Measurements from ENCODE around the gene ZFAND2B. TPM values are rescaled to one million over a fixed set of nuclear protein-coding genes. Genes with fewer than 3 reads are reported as not detected.
A peak's percentile ranks its signal among the peaks of the same experiment; 100 is the strongest.

Gene ZFAND2B
- 10 to 100 TPM; 51.4 to 56.7 TPM for total RNA-seq

- peaks cover 52% of the 10 kb centered on the region for H3K4me1 Mint-ChIP-seq
- H3K4me3 Mint-ChIP-seq, result peak within 1 kb of the TSS; percentile 79
- DNase-seq, result peak; percentile 96
- no peaks in the 10 kb centered on the region for H3K27me3 Mint-ChIP-seq
- H3K9me3 Mint-ChIP-seq, result peaks cover 7% of the 10 kb centered on the region
- CTCF ChIA-PET, result interaction anchor here (0.5 to 4.1 kb wide), 19 partner anchors 10 to 547 kb away, joined by 3 to 18 read pairs (median 5); partner anchors contain the start of genes ABCB6, CNPPD1, DNAJB2 and NHEJ1
- H3K36me3 Mint-ChIP-seq (ENCODE audit: low read depth), result peaks cover 27% of the 10 kb centered on the region
- POLR2A ChIA-PET, result interaction anchor here (0.7 to 5.0 kb wide), 21 partner anchors 9 to 391 kb away, joined by 3 to 160 read pairs (median 7); partner anchors contain the start of genes ABCB6, ANKZF1, ATG9A and CNPPD1
- H3K27ac Mint-ChIP-seq, result peak within 1 kb of the TSS; percentile 88
Observed at GRCh38 chr2:219206328-219207133, at the start of gene ZFAND2B. Gene ZFAND2B, plus strand, starts transcription at chr2:219206782. Its CDS starts 206 bp downstream, at chr2:219206988.

GRCh38 chr2:219157396-219157795 lies 49.2 kb upstream of the ZFAND2B start:
- Mint-ChIP-seq H3K4me1 (peaks cover 20% of the 10 kb centered on the region), H3K36me3 (ENCODE audit: low read depth) (peaks cover 12% of the 10 kb centered on the region), H3K4me3 (no peak overlapping the region), H3K27me3 (no peaks in the 10 kb centered on the region), H3K9me3 (no peaks in the 10 kb centered on the region), H3K27ac (no peak overlapping the region)
- POLR2A ChIA-PET, result interaction anchor here (3.7 kb wide), 1 partner anchor 96 kb away, joined by 22 read pairs; the partner anchor contains the start of genes TUBA4A and TUBA4B
- CTCF ChIA-PET, result interaction anchor here (0.6 to 9.4 kb wide), 14 partner anchors 24 to 231 kb away, joined by 3 to 122 read pairs (median 4); partner anchors contain the start of genes ANKZF1, ATG9A and DNAJB2
- no peak for DNase-seq

- Mint-ChIP-seq H3K4me3 (no peak overlapping the region), H3K27me3 (no peaks in the 10 kb centered on the region), H3K27ac (no peak overlapping the region), H3K9me3 (no peaks in the 10 kb centered on the region), H3K4me1 (peaks cover 20% of the 10 kb centered on the region), H3K36me3 (ENCODE audit: low read depth) (peaks cover 12% of the 10 kb centered on the region)
- ChIA-PET POLR2A (interaction anchor here (1.0 to 5.0 kb wide), 5 partner anchors 19 to 137 kb away, joined by 3 to 26 read pairs (median 15); partner anchors contain the start of genes ANKZF1, ATG9A, CNPPD1 and DNAJB2), CTCF (interaction anchor here (0.7 to 9.4 kb wide), 10 partner anchors 48 to 178 kb away, joined by 3 to 122 read pairs (median 15); partner anchors contain the start of genes DNAJB2 and ZFAND2B)
- DNase-seq, result no peak
Observed at GRCh38 chr2:219158025-219158424, 48.6 kb upstream of the ZFAND2B start.

GRCh38 chr2:219158586-219158985 lies 48.0 kb upstream of the ZFAND2B start:
- Mint-ChIP-seq H3K9me3 (no peaks in the 10 kb centered on the region), H3K36me3 (ENCODE audit: low read depth) (peaks cover 9% of the 10 kb centered on the region), H3K27me3 (no peaks in the 10 kb centered on the region), H3K4me1 (peaks cover 20% of the 10 kb centered on the region), H3K27ac (no peak overlapping the region), H3K4me3 (no peak overlapping the region)
- ChIA-PET POLR2A (interaction anchor here (1.0 to 5.0 kb wide), 9 partner anchors 18 to 136 kb away, joined by 3 to 26 read pairs (median 4); partner anchors contain the start of genes ANKZF1, ATG9A, CNPPD1 and DNAJB2), CTCF (interaction anchor here (0.5 to 9.4 kb wide), 19 partner anchors 8 to 306 kb away, joined by 3 to 122 read pairs (median 5); partner anchors contain the start of genes CNPPD1, DNAJB2, TUBA4B and ZFAND2B)
- DNase-seq, result no peak

- Mint-ChIP-seq H3K27me3 (no peaks in the 10 kb centered on the region), H3K27ac (peak overlapping the region; percentile 86), H3K4me3 (peak overlapping the region; percentile 88), H3K4me1 (peaks cover 20% of the 10 kb centered on the region), H3K36me3 (ENCODE audit: low read depth) (peaks cover 9% of the 10 kb centered on the region), H3K9me3 (no peaks in the 10 kb centered on the region)
- ChIA-PET POLR2A (interaction anchor here (1.1 to 5.0 kb wide), 12 partner anchors 11 to 135 kb away, joined by 3 to 26 read pairs (median 6); partner anchors contain the start of genes CNPPD1, DNAJB2, TUBA4A and TUBA4B), CTCF (interaction anchor here (0.7 to 9.4 kb wide), 29 partner anchors 9 to 449 kb away, joined by 3 to 122 read pairs (median 5); partner anchors contain the start of genes ANKZF1, CNPPD1, DNAJB2 and GLB1L)
- DNase-seq, result no peak
Observed at GRCh38 chr2:219159771-219160185, 46.8 kb upstream of the ZFAND2B start.

- peaks cover 20% of the 10 kb centered on the region for H3K4me1 Mint-ChIP-seq
- H3K9me3 Mint-ChIP-seq, result no peaks in the 10 kb centered on the region
- peak within 1 kb of the TSS; percentile 88 for H3K4me3 Mint-ChIP-seq
- H3K27me3 Mint-ChIP-seq, result no peaks in the 10 kb centered on the region
- H3K27ac Mint-ChIP-seq, result peak within 1 kb of the TSS; percentile 86
- peaks cover 9% of the 10 kb centered on the region for H3K36me3 Mint-ChIP-seq (ENCODE audit: low read depth)
- POLR2A ChIA-PET, result interaction anchor here (1.1 to 5.0 kb wide), 10 partner anchors 11 to 135 kb away, joined by 3 to 26 read pairs (median 7); partner anchors contain the start of genes CNPPD1, DNAJB2, TUBA4A and TUBA4B
- CTCF ChIA-PET, result interaction anchor here (0.6 to 9.4 kb wide), 25 partner anchors 10 to 284 kb away, joined by 3 to 122 read pairs (median 6); partner anchors contain the start of genes ANKZF1, CNPPD1, DNAJB2 and GLB1L
- peak; percentile 94 for DNase-seq
Observed at GRCh38 chr2:219160186-219161017, 46.2 kb upstream of the ZFAND2B start, which contains the start of gene NHEJ1. Gene NHEJ1, minus strand, starts transcription at chr2:219160815. Its CDS starts 2,453 bp downstream, at chr2:219158362.

- ChIA-PET POLR2A (interaction anchor here (5.0 kb wide), 1 partner anchor 16 kb away, joined by 26 read pairs; the partner anchor contains the start of gene CNPPD1), CTCF (interaction anchor here (2.4 to 9.4 kb wide), 2 partner anchors 14 to 132 kb away, joined by 25 to 122 read pairs; partner anchors contain the start of gene CNPPD1)
- no peaks in the 10 kb centered on the region for H3K27me3 Mint-ChIP-seq
- H3K9me3 Mint-ChIP-seq, result no peaks in the 10 kb centered on the region
- H3K4me1 Mint-ChIP-seq, result peaks cover 20% of the 10 kb centered on the region
- H3K36me3 Mint-ChIP-seq (ENCODE audit: low read depth), result peaks cover 12% of the 10 kb centered on the region
- H3K27ac Mint-ChIP-seq, result peak overlapping the region; percentile 86
- no peak for DNase-seq
- H3K4me3 Mint-ChIP-seq, result peak overlapping the region; percentile 88
Observed at GRCh38 chr2:219161097-219161496, 45.5 kb upstream of the ZFAND2B start.

- peaks cover 7% of the 10 kb centered on the region for H3K36me3 Mint-ChIP-seq (ENCODE audit: low read depth)
- H3K4me1 Mint-ChIP-seq, result peaks cover 20% of the 10 kb centered on the region
- H3K9me3 Mint-ChIP-seq, result no peaks in the 10 kb centered on the region
- DNase-seq, result no peak
- ChIA-PET POLR2A (interaction anchor here (1.2 to 5.0 kb wide), 4 partner anchors 13 to 82 kb away, joined by 3 to 30 read pairs (median 16); partner anchors contain the start of genes CNPPD1, GLB1L, RETREG2 and STK16), CTCF (interaction anchor here (1.2 to 1.9 kb wide), 3 partner anchors 9 to 43 kb away, joined by 4 to 6 read pairs (median 5); no protein-coding TSS in a partner anchor)
- no peak overlapping the region for H3K27ac Mint-ChIP-seq
- no peaks in the 10 kb centered on the region for H3K27me3 Mint-ChIP-seq
- no peak overlapping the region for H3K4me3 Mint-ChIP-seq
Observed at GRCh38 chr2:219163156-219163555, 43.4 kb upstream of the ZFAND2B start.

- peaks cover 7% of the 10 kb centered on the region for H3K36me3 Mint-ChIP-seq (ENCODE audit: low read depth)
- H3K4me1 Mint-ChIP-seq, result peaks cover 13% of the 10 kb centered on the region
- POLR2A ChIA-PET, result interaction anchor here (1.1 to 4.3 kb wide), 3 partner anchors 11 to 46 kb away, joined by 3 to 30 read pairs (median 7); partner anchors contain the start of genes CNPPD1, RETREG2 and ZFAND2B
- CTCF ChIA-PET, result interaction anchor here (0.6 to 1.6 kb wide), 2 partner anchors 15 to 112 kb away, joined by 4 to 5 read pairs; no protein-coding TSS in a partner anchor
- no peaks in the 10 kb centered on the region for H3K9me3 Mint-ChIP-seq
- no peak overlapping the region for H3K27ac Mint-ChIP-seq
- no peak overlapping the region for H3K4me3 Mint-ChIP-seq
- no peaks in the 10 kb centered on the region for H3K27me3 Mint-ChIP-seq
- no peak for DNase-seq
Observed at GRCh38 chr2:219165058-219165911, 41.3 kb upstream of the ZFAND2B start.

- POLR2A ChIA-PET, result no interaction called here
- H3K9me3 Mint-ChIP-seq, result no peaks in the 10 kb centered on the region
- H3K27me3 Mint-ChIP-seq, result no peaks in the 10 kb centered on the region
- H3K27ac Mint-ChIP-seq, result no peak overlapping the region
- H3K4me3 Mint-ChIP-seq, result no peak overlapping the region
- H3K4me1 Mint-ChIP-seq, result peaks cover 15% of the 10 kb centered on the region
- DNase-seq, result no peak
- CTCF ChIA-PET, result interaction anchor here (0.7 kb wide), 1 partner anchor 15 kb away, joined by 3 read pairs; no protein-coding TSS in a partner anchor
- peaks cover 24% of the 10 kb centered on the region for H3K36me3 Mint-ChIP-seq (ENCODE audit: low read depth)
Observed at GRCh38 chr2:219167997-219168396, 38.6 kb upstream of the ZFAND2B start.

GRCh38 chr2:219168526-219168925 lies 38.1 kb upstream of the ZFAND2B start:
- Mint-ChIP-seq H3K4me3 (no peak overlapping the region), H3K4me1 (peaks cover 19% of the 10 kb centered on the region), H3K9me3 (no peaks in the 10 kb centered on the region), H3K27ac (no peak overlapping the region), H3K27me3 (no peaks in the 10 kb centered on the region), H3K36me3 (ENCODE audit: low read depth) (peaks cover 29% of the 10 kb centered on the region)
- CTCF ChIA-PET, result interaction anchor here (0.7 kb wide), 1 partner anchor 28 kb away, joined by 4 read pairs; no protein-coding TSS in a partner anchor
- POLR2A ChIA-PET, result interaction anchor here (0.8 kb wide), 1 partner anchor 84 kb away, joined by 3 read pairs; no protein-coding TSS in a partner anchor
- no peak for DNase-seq

All from activated CD4-positive, alpha-beta memory T cell treated with anti-CD3 and anti-CD28 coated beads, Interleukin-2, amount 10 ng/mL, durations not matched to agents 7 days and 5 days (primary cell).